Caco-2 (cell line): Measurements from ENCODE around the gene TMEM132C. TPM values are rescaled to one million over a fixed set of nuclear protein-coding genes. Genes with fewer than 3 reads are reported as not detected.

Experiments
- BruUV-seq: library from RNA; stranded (reverse); fragments of 400-500 nt; replicated peaks from 2 replicates; lab custom pipeline; 2021; lab: Mats Ljungman, UMichigan
- CTCF ChIA-PET: fragments of 300-600 bp; sonication (Branson Sonifier 250); formaldehyde crosslinking; loops from one replicate; lab custom pipeline; 2022; ENCODE audit warnings: antibody characterized with exemption; lab: Charles Lee
- POLR2A ChIA-PET: fragments of 300-600 bp; sonication (Branson Sonifier 250); formaldehyde crosslinking; loops from one replicate; lab custom pipeline; 2022; ENCODE audit warnings: antibody characterized with exemption; lab: Charles Lee
- DNase-seq, 2 experiments: peaks; one replicate each; pipeline versions ENCODE4 v3.0.0 to v3.0.0-alpha.2; 2020 to 2022
- H3K27me3 ChIP-seq: replicated peaks from 2 replicates; pipeline ENCODE4 v1.6.0; 2011; ENCODE audit warnings: low read length; ENCODE audit not compliant: control insufficient read depth, insufficient read depth
- H3K36me3 ChIP-seq: 2 replicates; pipeline ENCODE4 v1.5.1; 2011; ENCODE audit warnings: low read length; ENCODE audit not compliant: control insufficient read depth, insufficient read depth
- H3K4me1 ChIP-seq: fragments of 250-450 bp; sonication (Bioruptor Pico); 2 replicates; pipeline ENCODE4 v1.5.1; 2020; ENCODE audit warnings: mild to moderate bottlenecking
- H3K4me3 ChIP-seq: 2 replicates; pipeline ENCODE4 v1.5.1; 2011; ENCODE audit warnings: low read depth, mild to moderate bottlenecking, control low read depth, low read length
- H3K9me3 ChIP-seq: fragments of 250-450 bp; sonication (Bioruptor Pico); 2 replicates; pipeline ENCODE4 v1.5.1; 2020; ENCODE audit warnings: mild to moderate bottlenecking, moderate library complexity
- H3K27ac Mint-ChIP-seq: one replicate; pipeline ENCODE4 v1.8.0; 2022; ENCODE audit warnings: mixed read lengths; ENCODE audit not compliant: unreplicated experiment
- H3K27me3 Mint-ChIP-seq: one replicate; pipeline ENCODE4 v1.8.0; 2022; ENCODE audit warnings: mixed read lengths; ENCODE audit not compliant: insufficient read depth, unreplicated experiment
- H3K36me3 Mint-ChIP-seq: one replicate; pipeline ENCODE4 v1.8.0; 2022; ENCODE audit warnings: mild to moderate bottlenecking, mixed read lengths; ENCODE audit not compliant: insufficient read depth, unreplicated experiment
- H3K4me1 Mint-ChIP-seq: one replicate; pipeline ENCODE4 v1.8.0; 2022; ENCODE audit warnings: low read depth, mixed read lengths; ENCODE audit not compliant: unreplicated experiment
- H3K4me3 Mint-ChIP-seq: one replicate; pipeline ENCODE4 v1.8.0; 2022; ENCODE audit warnings: mild to moderate bottlenecking, moderate library complexity, mixed read lengths; ENCODE audit not compliant: unreplicated experiment
- H3K9me3 Mint-ChIP-seq: one replicate; pipeline ENCODE4 v1.8.0; 2022; ENCODE audit warnings: mixed read lengths; ENCODE audit not compliant: unreplicated experiment
- intact Hi-C: fragments of 100-400 bp; cut with micrococcal nuclease; formaldehyde crosslinking; loops from one replicate; pipeline ENCODE4 v1.10.0; 2022; ENCODE audit not compliant: unreplicated experiment
- total RNA-seq: library from RNA; stranded (reverse); gene quantifications from 2 replicates; pipeline ENCODE4 v1.2.3, GENCODE V29; 2022
- TF ChIP-seq, protein P1 (sequence below), 2 experiments: fragments of 200-600 bp in 1 of 2; IDR thresholded peaks; 1 replicate in 1 of 2; 2 replicates in 1 of 2; pipeline versions ENCODE4 v1.5.1 to v1.8.0; 2011 to 2022; ENCODE audit warnings: antibody characterized with exemption in 1 of 2, control low read depth in 1 of 2, inconsistent platforms in 1 of 2, low read depth in 1 of 2, low read length in 1 of 2, mild to moderate bottlenecking in 1 of 2, moderate library complexity in 1 of 2; ENCODE audit not compliant: insufficient read depth in 1 of 2, severe bottlenecking in 1 of 2, unreplicated experiment in 1 of 2

Gene TMEM132C
- total RNA-seq, 1 experiment from 2014 or later = not detected

DNA sequence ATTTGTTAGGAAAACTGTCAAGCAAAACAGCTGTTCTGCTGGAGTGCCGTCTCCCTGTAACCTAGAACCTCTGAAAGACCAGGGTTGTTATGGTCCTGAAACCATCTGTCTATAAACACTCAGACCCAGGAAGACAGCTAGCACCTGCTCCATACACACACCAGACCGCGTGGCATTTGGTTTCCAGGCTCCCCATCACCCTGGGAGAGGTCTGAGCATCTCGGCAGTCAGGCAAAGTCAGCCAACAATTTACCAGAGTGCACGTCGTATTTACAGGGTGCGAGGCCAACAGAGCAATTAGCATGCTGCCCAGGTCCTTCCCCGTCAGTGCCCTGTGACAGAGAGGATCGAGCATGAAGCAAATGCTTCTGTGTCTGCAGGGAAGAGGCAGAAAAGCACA is 284.3 kb downstream of the TMEM132C start:
- no peak overlapping the region for H3K27ac Mint-ChIP-seq

DNA sequence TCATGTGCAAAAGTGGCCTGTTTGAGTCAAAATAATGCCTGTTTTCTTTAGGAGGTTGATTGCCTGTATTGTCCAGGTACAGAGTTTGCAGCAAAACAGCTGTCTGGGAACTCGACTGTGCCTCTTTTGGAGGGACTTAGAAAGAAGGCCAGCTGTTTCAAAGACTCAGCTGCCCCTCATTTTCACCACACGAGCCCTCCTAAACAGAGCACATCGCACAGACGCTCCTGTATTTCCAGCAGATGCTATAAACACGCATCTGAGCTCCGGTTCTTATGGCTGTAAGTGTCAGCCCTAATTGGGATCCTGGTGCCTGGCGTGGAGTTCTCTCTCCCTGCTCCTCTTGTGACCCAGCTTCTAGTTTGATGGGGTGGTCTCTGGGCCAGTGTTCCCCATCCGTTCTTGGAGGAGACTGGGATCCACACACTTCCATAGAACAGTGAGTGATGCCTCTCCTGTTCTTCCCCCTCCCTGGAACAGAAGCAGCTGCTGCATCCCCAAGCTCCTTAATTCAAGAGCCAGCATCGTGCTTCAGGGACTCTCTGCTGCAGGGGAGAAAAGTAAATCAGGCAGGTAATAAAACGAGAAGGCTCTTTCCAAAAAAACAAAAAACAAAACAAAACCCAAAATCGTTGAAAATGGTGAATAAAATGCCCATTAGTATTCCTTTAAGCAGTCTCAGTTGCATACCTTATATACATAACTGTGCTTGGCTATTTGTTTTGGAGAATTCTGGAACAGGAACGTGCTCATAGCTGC is 287.8 kb downstream of the TMEM132C start:
- H3K27me3 Mint-ChIP-seq = peaks cover 2% of the 10 kb centered on the region
- BruUV-seq = no TSS peak
- H3K4me3 ChIP-seq = no peak overlapping the region

More for the DNA sequence above, 284.3 kb downstream of the TMEM132C start:
- H3K9me3 ChIP-seq = no peaks in the 10 kb centered on the region
- H3K4me1 ChIP-seq = no peaks in the 10 kb centered on the region
- Mint-ChIP-seq H3K27me3 (peaks cover 2% of the 10 kb centered on the region), H3K4me1 (no peaks in the 10 kb centered on the region), H3K36me3 (no peaks in the 10 kb centered on the region), H3K4me3 (no peak overlapping the region), H3K9me3 (no peaks in the 10 kb centered on the region)
- no peaks in the 10 kb centered on the region for H3K36me3 ChIP-seq
- BruUV-seq = no TSS peak
- ChIA-PET CTCF (no interaction called here), POLR2A (no interaction called here)
- no peak overlapping the region for H3K4me3 ChIP-seq
- no peaks in the 10 kb centered on the region for H3K27me3 ChIP-seq
- intact Hi-C loops = no loop called here
- DNase-seq = no peak
- TF ChIP-seq, protein P1, sequence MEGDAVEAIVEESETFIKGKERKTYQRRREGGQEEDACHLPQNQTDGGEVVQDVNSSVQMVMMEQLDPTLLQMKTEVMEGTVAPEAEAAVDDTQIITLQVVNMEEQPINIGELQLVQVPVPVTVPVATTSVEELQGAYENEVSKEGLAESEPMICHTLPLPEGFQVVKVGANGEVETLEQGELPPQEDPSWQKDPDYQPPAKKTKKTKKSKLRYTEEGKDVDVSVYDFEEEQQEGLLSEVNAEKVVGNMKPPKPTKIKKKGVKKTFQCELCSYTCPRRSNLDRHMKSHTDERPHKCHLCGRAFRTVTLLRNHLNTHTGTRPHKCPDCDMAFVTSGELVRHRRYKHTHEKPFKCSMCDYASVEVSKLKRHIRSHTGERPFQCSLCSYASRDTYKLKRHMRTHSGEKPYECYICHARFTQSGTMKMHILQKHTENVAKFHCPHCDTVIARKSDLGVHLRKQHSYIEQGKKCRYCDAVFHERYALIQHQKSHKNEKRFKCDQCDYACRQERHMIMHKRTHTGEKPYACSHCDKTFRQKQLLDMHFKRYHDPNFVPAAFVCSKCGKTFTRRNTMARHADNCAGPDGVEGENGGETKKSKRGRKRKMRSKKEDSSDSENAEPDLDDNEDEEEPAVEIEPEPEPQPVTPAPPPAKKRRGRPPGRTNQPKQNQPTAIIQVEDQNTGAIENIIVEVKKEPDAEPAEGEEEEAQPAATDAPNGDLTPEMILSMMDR (IDR thresholded peaks at IDR 0.05; ENCODE audit: insufficient read depth in 1 of 2, low read depth in 1 of 2, low read length in 1 of 2, severe bottlenecking in 1 of 2, unreplicated experiment in 1 of 2) = no peak

DNA sequence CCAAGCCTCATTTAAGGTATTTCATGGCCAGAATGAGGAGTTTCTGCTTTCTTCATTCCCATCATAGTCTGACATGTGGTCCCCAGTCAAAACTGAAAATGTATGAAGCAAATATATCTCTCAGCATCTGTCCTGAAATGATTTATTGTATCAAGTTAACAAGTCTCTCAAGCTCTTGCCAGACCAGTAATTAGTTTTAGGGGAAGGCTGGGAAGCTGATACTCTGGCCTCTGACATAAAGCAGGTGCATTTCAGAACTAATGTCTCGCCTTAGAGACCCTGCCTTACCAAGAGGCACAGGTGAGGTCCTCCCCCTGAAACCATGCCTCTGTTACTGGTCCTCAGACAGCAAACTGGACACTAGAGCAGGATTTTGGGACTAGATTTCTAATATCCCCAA is 290.3 kb downstream of the TMEM132C start:
- no peaks in the 10 kb centered on the region for H3K27me3 ChIP-seq
- H3K4me3 Mint-ChIP-seq = no peak overlapping the region
- no peaks in the 10 kb centered on the region for H3K4me1 ChIP-seq
- ChIA-PET CTCF (no interaction called here), POLR2A (no interaction called here)
- H3K27me3 Mint-ChIP-seq = no peaks in the 10 kb centered on the region
- TF ChIP-seq, protein P1 (IDR thresholded peaks at IDR 0.05; ENCODE audit: insufficient read depth in 1 of 2, low read depth in 1 of 2, low read length in 1 of 2, severe bottlenecking in 1 of 2, unreplicated experiment in 1 of 2) = no peak
- no peaks in the 10 kb centered on the region for H3K9me3 Mint-ChIP-seq
- H3K4me3 ChIP-seq = no peak overlapping the region
- DNase-seq = no peak
- no peaks in the 10 kb centered on the region for H3K9me3 ChIP-seq
- H3K36me3 Mint-ChIP-seq = no peaks in the 10 kb centered on the region
- H3K36me3 ChIP-seq = no peaks in the 10 kb centered on the region
- intact Hi-C loops = no loop called here
- H3K27ac Mint-ChIP-seq = no peak overlapping the region
- H3K4me1 Mint-ChIP-seq = no peaks in the 10 kb centered on the region
- no TSS peak for BruUV-seq

More for the DNA sequence above, 287.8 kb downstream of the TMEM132C start:
- intact Hi-C loops = no loop called here
- TF ChIP-seq, protein P1 (IDR thresholded peaks at IDR 0.05; ENCODE audit: insufficient read depth in 1 of 2, low read depth in 1 of 2, low read length in 1 of 2, severe bottlenecking in 1 of 2, unreplicated experiment in 1 of 2) = no peak
- no peaks in the 10 kb centered on the region for H3K9me3 Mint-ChIP-seq
- no peaks in the 10 kb centered on the region for H3K9me3 ChIP-seq
- H3K27ac Mint-ChIP-seq = no peak overlapping the region
- H3K4me1 Mint-ChIP-seq = no peaks in the 10 kb centered on the region
- H3K27me3 ChIP-seq = no peaks in the 10 kb centered on the region
- POLR2A ChIA-PET = no interaction called here
- no peaks in the 10 kb centered on the region for H3K36me3 ChIP-seq
- H3K4me1 ChIP-seq = no peaks in the 10 kb centered on the region
- H3K4me3 Mint-ChIP-seq = no peak overlapping the region
- CTCF ChIA-PET = no interaction called here
- DNase-seq = no peak
- H3K36me3 Mint-ChIP-seq = no peaks in the 10 kb centered on the region
